Body of pancreas (tissue), 4 donors: ENCODE data around the gene CTIF.

ENCODE experiments used
- CTCF ChIP-seq, 7 experiments: fragments of 450-650 bp in 4 of 7; fragments of 200-600 bp in 3 of 7; sonication (generic) in 3 of 7; IDR thresholded peaks; one replicate each; pipeline ENCODE4 v1.5.1; 2016 to 2019; ENCODE audit warnings: antibody characterized with exemption in 7 of 7
- POLR2A ChIP-seq, 3 donors: fragments of 450-650 bp; IDR thresholded peaks; one replicate each; pipeline ENCODE4 v1.6.1; 2016; ENCODE audit warnings: antibody characterized with exemption in 3 of 3, mild to moderate bottlenecking in 2 of 3

GRCh38 chr18:48672671-48673340 is 134.0 kb downstream of the CTIF start:
- TF ChIP-seq CTCF (IDR thresholded peaks at IDR 0.05) (no peak), POLR2A (IDR thresholded peaks at IDR 0.05) (no peak)
